HG03039 (cell line): Measurements from ENCODE around the gene CTBP2.

Experiments used
- ATAC-seq: cut with Tn5 transposase; IDR thresholded peaks from one replicate; pipeline ENCODE4 v1.9.1; 2021; ENCODE audit warnings: mild to moderate bottlenecking, moderate library complexity; ENCODE audit not compliant: unreplicated experiment

CTBP2 gene

GRCh38 chr10:125014086-125014830 lies 146.1 kb downstream of the CTBP2 start:
- no peak for ATAC-seq

- ATAC-seq: no peak
These were observed 146.9 kb downstream of the CTBP2 start for GRCh38 chr10:125013529-125013872.

DNA sequence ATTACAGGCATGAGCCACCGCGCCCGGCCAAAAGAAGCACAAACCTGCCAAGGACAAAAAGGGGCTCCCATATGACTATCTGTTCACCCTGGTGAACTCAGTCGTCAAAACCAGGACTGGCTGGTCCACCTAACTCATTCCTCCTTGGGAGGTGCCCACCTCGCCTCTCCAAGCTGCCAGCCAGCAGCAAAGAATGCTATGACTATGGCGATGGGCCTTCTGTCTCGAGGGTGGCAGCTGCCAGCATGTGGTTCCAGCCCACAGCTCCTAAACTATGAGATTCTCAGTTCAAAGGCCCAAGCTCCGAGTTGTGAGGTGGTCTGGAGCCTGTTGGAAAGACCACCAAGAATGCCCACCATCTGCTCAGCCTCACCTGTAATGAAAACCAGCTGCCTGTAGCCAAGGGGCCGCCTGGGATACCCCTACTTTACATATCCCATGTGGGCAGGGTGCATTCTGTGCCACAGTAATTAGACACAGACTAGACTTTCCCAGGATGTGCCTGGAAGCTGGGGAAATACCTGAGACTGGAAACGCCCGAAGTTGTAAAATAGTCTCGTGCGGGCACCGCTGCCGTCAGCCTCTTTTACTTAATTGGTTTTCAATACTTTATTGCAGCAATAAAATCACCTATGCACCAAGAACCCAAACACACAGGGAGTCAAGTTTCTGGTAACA lies 147.4 kb downstream of the CTBP2 start:
- ATAC-seq: no peak

DNA sequence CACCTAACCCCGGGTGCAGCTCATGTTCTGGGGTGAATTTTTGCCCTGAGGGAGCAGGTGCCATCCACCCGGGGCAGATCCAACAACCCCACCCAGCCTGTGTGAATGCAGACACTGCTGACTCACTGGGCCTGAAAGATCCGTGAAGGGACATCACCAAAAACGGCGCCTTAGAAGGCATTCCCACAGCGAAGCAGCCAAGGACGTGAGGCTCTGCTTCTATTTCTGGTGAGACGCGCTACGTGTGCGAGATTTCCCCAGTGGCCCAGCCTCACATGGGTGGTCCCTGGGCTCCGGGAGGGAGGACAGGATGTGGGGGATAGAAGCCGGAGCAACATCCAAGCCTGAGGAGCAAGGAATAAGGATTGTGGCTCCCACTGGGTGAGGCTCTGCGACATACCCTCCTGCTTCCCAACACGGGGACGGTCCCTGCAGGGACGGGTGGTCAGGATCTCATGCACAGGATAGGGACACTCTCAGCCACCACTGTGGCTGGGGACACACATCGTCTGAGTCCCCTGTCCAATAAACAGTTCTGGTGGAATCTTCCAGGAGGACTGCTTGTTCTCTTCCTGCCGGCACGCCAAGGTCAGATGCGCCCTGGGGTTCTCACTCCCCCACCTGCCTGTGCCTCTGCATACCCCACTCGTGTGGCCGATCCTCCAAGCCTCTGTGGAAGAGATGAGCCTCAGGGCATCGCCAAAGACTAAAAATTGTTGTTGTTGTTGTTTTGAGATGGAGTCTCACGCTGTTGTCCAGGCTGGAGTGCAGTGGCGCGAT lies 148.2 kb downstream of the CTBP2 start:
- ATAC-seq: no peak

DNA sequence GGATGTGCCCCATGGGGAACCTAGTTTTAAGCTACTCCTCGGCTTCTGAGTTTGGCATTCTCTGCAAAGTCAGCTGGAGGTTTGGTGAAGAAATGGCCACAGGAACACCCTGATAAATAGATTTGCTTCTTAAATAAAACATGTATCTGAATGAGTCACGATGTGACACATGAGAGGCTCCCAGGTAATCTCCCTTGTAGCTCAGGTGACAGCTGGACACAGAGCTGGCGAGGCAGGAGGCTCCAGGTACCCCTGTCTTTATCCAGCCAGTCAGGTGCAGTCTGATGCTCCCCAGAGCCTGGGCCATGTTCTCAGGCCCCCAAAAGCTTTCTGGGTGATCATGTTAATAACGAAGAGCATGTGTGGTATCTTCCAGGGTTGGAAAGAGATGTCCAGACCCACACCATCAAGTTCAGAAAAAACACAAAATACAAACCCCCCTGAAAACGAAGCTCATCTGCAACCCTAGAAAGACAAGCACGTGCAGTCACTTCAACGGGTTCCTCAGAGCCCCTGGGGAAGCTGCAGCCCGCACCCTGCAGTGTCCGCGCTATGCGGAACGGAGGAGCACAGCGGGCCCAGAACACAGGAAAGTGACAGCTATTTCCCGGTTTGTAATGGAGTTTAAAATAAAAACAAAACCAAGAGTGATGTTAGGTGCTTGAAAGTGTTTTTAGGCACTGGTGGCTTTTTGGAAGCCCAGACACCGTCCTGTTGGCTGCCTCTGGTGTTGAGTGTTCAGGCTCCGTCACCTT lies 149.0 kb downstream of the CTBP2 start:
- ATAC-seq: no peak

DNA sequence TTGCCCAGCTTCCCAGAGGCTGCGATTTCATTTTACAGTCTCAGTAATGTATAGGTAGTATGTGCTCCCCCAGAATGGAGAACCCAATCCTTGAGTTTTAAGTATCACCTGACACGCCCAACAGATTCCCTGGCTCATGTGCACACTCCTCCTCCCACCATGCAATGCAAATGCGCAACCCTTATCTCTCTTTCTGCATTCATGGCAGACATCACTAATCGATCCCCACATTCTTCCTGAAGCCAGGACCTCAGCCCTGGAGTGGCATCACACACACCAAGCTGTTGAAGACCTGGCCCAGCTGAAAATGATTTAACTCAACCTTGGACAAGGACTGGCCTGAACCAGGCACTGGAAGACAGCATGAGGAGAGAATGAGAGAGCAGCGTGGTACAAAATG lies 150.0 kb downstream of the CTBP2 start:
- ATAC-seq: no peak

DNA sequence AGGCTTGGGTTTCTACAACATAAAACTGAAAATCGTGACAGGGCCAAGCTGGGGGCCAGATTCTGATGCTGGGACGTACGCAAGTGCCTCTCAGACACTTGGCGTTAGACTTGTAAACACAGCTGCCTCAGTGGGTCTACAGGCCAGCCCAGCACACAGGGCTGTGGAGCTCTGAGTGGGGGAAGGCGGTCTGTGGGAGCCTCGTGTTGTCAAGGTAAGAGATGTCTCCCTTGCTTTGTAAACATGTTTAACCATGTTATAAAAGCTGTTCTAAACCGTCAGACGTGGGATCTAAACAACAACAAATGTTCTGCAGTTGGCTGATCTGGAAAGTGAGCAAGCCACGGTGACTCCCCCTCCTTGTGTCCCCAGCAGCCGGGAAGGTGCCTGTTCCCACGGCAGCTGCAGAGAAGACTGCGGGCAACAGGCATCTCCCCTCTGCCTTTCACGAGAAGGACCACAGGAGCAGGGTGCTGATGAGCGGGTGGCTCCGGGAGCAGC lies 150.7 kb downstream of the CTBP2 start:
- no peak for ATAC-seq

DNA sequence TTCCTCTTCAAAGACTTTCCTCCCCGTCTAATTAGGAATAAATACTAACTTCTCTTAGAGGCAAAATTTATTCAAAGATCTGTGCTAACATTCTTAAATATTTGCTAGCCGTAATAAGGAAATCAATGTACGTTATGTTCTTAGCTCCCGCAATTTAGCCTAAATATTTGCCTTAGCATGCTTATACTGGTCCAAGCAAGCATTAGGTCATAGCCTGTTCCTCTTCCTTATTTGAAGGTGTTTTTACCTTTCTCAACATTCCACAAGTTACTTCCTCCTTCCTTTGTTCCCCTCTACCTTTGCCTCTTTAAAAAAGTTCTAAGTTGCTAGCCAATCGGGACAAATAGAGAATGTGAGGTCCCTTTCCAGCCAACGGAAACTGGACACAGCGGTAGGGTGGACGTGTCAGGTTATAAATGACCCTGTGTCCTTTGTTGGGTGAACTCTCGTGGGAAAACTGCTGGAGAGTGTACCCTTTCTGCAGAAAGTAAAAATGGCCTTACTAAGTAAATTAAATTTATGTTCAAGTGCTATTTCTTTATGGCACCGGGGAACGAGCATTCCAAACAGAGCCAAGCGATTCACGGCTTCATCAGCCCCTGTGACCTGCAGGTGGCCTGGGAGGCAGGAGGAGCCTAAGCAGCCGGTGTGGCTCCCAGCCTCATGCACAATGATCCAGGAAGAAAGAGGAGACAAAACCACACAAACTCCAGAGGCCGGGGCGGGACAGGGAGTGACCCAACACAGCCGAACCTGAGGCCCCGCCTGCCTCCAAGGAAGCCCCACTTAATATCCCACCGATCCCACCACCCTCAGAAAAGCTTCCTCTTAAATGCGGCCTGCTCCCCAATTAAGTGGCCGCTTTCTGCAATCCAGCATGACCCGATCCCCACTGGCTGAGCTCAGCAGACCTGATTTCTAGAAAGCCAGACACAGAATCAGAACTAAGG lies 151.4 kb downstream of the CTBP2 start:
- ATAC-seq: no peak

DNA sequence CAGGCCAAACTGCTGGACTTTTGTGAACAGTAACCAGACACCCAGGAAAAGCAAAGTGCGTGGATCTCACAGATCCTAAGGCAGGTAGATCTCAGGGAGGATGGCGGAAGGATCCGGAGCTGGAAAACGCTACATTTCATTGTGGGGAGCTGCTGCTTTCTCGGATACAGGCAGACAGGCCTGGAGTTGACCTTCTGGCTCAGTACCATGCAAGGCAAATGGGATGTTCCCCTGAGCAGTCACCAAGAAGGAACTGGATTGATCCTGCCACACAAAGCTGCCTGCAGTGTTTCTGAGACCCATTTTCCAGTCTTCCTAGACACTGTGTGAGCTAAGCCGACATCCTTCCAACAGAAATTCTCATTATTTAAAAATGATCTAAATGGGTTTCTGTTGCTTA lies 152.9 kb downstream of the CTBP2 start:
- no peak for ATAC-seq

DNA sequence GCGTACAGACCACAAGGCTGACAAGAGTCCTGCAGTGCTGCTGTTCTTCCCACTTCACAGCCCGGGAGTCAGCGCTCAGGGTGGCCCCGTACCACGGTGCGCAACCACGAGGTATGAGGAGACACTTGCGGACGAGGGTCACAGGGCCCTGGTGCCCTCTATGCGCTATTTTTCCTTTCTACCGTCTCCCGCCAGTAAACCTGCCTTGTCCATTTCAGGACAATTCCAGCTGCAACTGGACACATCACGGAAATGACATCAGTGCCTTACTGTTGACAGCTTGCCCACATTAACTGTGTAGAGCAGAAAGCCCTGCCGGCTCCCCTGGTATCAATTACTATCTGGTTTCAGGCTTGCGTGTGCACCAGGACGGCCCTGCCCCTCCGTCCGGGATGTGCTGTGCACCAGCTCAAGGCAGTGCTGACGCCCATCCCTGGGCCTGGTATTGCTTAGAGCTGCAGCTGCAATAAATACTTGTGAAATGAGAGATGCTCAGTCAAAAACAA lies 153.4 kb downstream of the CTBP2 start:
- ATAC-seq: no peak

GRCh38 chr10:125006188-125006680 lies 154.1 kb downstream of the CTBP2 start:
- ATAC-seq: no peak

DNA sequence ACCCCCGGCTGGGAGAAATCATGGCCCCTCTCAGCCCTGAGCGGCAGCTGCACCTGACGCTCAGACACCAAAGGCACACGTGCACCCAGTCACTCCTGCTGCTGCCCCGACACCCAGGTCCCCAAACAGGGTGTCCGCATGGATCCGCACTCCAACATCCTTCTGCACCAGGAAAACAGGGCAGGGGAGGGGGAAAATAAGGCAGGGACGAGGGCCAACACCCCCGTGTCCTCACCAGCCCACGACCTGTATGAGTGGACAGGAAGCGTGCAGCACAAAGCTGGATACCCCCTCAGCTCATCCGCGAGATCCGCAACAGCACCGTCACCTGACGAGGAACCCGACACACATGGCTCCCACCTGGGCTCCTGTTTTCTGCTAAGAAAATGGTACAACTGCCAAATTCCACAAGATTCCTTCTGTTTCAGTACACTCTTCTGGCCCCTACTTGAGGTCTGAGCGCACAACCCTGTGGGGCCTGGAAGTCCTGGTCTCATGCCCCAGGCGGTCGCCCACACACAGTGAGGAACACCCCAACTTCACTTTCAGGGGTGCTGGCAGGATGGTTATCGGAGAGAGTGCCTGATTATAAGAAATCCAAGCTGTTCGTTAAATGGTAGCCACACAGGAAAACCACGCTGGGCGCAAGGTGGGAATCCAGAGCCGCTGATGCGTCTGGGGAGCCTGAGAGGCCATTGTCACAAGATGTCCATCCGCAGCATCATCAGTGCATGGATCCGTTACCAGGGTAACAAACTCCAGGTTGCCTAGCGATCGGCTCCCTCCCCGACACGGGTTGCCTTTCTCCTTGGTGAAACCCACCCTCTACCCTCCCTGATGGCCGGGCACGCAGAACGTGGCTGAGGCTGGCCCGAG lies 154.8 kb downstream of the CTBP2 start:
- no peak for ATAC-seq

GRCh38 chr10:125004571-125005311 lies 155.6 kb downstream of the CTBP2 start:
- ATAC-seq: no peak

DNA sequence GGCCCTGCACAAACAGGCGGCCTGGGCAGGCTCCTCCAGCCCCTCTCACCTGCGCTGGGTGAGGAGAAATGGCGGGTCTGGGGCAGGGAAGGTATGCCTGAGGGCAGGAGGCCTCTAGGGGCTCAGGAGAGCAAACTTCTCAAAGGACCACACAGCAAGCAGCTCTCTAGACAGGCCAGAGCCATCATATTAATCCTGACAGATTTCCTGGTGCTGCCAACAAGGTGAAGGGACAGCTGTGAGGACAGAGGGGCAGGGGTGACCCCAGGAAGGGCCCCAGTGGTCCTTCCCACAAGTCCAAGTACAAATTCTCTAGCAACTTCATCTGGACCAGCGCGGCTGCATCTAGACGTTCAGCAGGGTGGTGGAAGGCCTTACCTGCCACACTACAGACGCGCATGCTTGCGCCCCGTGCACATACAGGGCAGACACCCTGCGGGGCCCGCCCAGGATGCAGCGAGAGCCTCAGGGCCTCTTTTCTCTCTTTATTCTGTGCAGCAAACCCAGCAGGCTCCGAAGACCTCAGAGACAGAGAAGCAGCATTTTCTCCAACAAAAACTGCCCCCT lies 156.4 kb downstream of the CTBP2 start:
- ATAC-seq: no peak

- ATAC-seq: no peak
These were observed 157.0 kb downstream of the CTBP2 start for GRCh38 chr10:125003146-125003900.

- no peak for ATAC-seq
These were observed 157.8 kb downstream of the CTBP2 start for GRCh38 chr10:125002423-125003145.
